Measurements from ENCODE around the gene CFAP73.

DNA sequence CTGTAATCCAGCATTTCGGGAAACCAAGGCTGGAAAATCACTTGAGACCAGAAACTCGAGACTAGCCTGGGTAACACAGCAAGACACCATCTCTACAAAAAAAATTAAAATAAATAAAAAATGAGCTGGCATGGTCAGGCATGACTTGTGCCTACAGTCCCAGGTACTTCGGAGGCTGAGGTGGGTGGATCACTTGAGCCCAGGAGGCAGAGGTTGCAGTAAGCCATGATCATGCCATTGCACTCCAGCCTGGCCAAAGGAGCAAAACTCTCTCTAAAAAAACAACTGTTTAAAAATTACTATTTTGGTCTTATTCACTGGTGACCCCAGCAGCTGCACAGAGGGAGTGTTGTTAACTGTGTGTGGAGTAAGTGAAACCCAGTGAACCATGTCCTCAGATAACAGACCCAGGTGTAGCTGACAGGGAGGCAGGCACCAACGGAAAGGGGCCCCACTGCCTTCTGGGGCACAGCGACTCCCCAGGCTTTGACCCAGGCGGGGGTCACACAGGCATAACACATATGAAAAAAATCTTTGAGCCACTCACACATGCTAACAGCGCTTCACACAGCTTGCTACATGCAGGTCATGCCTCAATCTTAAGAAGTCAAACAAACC lies 23.7 kb downstream of the CFAP73 start:
- TF ChIP-seq EP300 (conservative IDR thresholded peaks at IDR 0.05; ENCODE audit: poor library complexity, severe bottlenecking) (no peak), CTCF (IDR thresholded peaks at IDR 0.05; ENCODE audit: poor library complexity, severe bottlenecking) (no peak), EZH2 (IDR thresholded peaks at IDR 0.05; ENCODE audit: borderline replicate concordance, insufficient read depth, low read length, poor library complexity, severe bottlenecking) (no peak)

All from neural cell (in vitro differentiated cells).